A673 (cell line): Measurements from ENCODE around the gene KIF2C.

Experiments used
- CTCF ChIP-seq: fragments of 300-800, 200-600 bp; sonication (generic); conservative IDR thresholded peaks from 2 replicates; pipeline ENCODE4 v1.5.1; 2017; ENCODE audit warnings: low read depth, mild to moderate bottlenecking, antibody characterized with exemption, low read length, moderate library complexity, mixed read lengths
- EZH2 ChIP-seq: fragments of 200-600 bp; sonication (generic); IDR thresholded peaks from 2 replicates; pipeline ENCODE4 v1.6.1; 2017; ENCODE audit warnings: borderline replicate concordance, low read depth, mild to moderate bottlenecking, mixed read lengths, antibody characterized with exemption, low read length; ENCODE audit not compliant: poor library complexity, severe bottlenecking

- TF ChIP-seq CTCF (no peak), EZH2 (no peak)
Measured at GRCh38 chr1:44724955-44725698, 14.5 kb upstream of the KIF2C start.
